Inflammatory macrophage (primary cell): Measurements from ENCODE around the gene MED6.

Experiments
- DNase-seq, 2 donors: peaks; one replicate each; pipeline ENCODE4 v3.0.0-alpha.2; 2020 to 2022

MED6 gene

DNA sequence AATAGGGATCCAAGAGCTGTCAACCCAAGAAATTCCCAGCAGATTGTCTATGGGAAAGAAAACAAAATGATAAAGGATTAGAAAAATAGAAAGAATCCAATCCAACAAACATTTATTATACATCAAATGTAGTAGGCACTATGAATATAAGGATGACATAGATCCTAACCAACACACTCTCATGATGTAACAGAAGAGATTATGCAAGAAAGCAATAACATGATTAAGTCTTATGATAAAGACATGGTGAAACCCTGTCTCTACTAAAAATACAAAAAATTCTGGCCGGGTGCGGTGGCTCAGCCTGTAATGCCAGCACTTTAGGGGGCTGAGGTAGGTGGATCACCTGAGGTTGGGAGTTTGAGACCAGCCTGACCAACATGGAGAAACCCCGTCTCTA, 2.7 kb downstream of the MED6 start:
- peak; percentile 24 to 65 for DNase-seq

DNA sequence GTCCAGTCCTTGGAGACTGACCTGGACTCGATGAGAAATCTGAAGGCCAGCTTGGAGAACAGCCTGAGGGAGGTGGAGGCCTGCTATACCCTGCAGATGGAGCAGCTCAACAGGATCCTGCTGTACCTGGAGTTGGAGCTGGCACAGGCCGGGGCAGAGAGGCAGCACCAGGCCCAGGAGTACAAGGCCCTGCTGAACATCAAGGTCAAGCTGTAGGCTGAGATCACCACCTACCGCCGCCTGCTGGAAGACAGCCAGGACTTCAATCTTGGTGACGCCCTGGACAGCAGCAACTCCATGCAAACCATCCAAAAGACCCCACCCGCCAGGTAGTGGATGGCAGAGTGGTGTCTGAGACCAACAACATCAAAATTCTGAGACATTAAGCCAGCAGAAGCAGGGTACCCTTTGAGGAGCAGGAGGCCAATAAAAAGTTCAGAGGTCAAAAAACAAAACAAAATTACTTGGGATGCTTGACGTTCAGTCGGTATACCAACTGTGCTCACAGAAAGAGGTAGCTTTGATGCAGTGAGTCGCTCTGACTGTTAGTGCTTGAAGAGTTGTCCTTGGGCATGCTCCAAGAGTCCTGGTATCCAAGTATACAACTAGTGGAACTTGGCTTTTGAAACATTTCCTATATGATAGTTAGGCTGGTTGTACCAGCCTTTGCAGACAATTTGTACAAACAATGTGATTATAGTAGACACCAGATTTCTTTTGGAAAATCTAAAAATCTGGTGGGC, 4.8 kb downstream of the MED6 start:
- DNase-seq = no peak

DNA sequence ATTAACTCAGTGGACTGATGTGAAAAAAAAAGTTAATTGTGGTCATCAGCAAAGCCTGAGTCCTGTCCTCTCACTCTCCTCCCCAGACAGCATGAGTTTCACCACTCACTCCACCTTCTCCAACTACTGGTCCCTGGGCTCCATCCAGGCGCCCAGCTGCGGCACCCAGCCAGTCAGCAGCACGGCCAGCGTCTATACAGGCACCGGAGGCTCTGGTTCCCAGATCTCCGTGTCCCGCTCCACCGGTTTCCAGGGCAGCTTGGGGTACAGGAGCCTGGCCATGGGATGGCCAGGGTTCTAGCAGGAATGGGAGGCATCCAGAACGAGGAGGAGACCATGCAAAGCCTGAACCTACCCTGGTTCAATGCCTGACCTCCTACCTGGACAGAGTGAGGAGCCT, 6.0 kb downstream of the MED6 start:
- no peak for DNase-seq

DNA sequence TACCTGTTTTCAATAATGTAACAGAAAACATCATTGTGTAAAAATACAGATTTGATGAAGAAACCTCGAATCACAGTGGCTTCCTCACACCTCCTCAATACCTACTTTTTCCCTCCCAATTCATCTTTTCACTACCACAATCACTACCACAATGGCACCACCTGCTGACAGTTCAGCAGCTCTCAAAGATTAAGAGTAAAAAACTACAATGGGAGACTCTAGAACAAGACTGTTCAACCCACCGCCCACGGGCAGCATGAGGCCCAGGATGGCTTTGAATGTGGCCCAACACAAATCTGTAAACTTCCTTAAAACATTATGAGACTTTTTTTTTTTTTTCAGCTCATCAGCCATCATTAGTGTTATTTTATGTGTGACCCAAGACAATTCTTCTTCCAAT, 15.2 kb downstream of the MED6 start:
- DNase-seq = peak; percentile 63 to 84

DNA sequence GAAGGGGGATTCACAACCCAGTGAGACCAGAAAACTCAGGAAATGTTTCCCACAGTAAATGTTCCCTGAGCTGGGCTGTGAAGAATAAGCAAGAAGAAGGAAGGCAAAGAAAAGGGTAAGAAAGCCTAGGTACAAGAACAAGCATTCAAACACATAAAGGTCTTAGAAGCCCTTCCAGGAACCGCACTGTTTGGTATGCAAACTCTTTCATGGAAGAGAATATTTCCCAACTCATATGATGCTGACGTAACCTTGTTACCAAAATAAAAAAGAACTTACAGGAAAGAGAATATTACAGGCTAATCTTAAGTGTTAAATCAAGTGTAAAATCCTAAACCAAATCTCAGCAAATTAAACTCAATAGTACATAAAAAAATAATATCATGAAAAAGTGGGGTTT, 23.6 kb downstream of the MED6 start:
- DNase-seq = peak in 1 of 2 donors; percentile 32

GRCh38 chr14:70573050-70573449, 27.4 kb downstream of the MED6 start:
- DNase-seq = no peak

- DNase-seq = no peak
Observed at GRCh38 chr14:70571139-70571538, 29.3 kb downstream of the MED6 start.

GRCh38 chr14:70567791-70568190, 32.7 kb downstream of the MED6 start:
- peak; percentile 15 to 19 for DNase-seq

DNA sequence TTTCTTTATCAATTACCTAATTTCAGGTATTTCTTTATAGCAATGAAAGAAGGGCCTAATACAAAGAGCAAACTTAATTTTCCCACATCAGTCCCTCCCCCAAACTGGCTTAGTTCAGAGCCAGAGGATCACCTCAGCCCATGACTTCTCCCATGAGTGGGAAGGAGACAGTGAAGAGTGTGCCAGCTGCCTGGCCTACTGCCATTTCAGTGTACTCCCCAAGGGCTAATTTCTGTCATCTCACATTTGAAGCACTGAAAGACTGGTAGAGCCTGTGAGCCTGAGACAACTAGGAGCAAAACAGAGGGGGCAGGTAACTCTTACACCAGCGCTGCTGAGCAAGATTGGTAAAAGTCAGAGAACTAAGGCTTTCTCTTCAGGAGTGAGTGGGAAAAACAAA, 36.6 kb downstream of the MED6 start:
- no peak for DNase-seq

- no peak for DNase-seq
Observed at GRCh38 chr14:70563417-70563816, 37.0 kb downstream of the MED6 start.

DNA sequence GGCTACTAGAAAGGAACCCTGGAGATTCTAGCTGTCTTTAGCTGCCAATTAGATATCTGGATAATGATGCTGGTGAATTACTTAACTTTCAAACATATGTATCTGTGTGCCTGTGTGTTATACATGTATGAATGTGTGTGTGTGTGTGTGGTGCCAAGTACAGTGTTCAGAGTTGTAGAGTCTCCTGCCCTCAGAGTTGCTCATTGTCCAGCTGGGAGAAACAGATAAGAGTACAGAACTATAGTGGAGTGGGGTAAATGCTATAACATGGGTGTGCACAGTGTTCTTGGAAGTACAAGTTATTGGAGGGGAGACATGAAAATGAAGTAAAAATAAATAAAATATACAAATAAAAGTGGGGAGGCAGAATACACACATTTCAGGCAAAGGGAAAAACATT, 42.1 kb downstream of the MED6 start:
- no peak for DNase-seq

GRCh38 chr14:70555890-70556289, 44.6 kb downstream of the MED6 start:
- no peak for DNase-seq

DNA sequence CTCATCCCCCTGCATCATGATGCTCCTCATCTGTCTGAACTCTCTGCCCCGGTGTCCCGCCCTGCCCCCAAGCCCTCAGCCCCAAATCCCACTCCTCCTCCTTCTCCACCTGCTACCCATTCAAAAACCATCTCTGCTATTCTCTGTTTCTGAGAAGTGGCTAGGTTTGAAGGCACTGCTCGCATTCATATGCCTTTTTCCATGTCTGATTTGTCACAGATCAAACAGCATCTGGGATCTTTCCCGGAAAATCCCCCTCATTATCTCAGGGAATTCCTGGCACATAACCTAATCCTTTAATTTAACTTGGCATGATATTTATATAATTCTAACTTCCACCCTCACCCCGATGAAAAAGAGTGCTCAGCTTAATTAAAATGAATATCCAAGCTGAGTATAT, 62.4 kb downstream of the MED6 start:
- DNase-seq = no peak

GRCh38 chr14:70536830-70537229, 63.6 kb downstream of the MED6 start:
- no peak for DNase-seq

DNA sequence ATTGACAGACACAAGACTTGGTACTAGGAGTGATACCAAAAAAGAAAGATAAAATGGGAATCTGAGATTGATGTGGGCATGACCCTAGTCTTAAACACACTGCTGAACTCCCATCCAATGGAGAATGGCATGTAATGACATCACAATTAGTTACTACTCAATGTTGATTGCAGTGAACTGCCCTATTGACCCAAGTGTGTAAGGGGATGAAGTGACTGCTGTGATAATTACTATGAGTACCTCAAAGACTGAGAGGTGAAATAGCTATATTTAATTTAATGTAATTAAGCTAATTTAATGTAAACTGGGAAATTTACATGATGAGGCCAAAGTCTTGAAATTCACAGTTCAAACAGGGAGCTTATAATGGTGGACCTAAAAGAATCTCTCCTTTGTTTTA, 65.6 kb downstream of the MED6 start, which contains the start of gene ADAM20:
Gene ADAM20 (minus strand): TSS at position 101 of the 400 bp plus-strand sequence. CDS start 10,247 bp downstream, outside the sequence.
- DNase-seq = no peak
